HG02884 (cell line): ENCODE results near the gene ITM2B.

Experiments
- ATAC-seq: cut with Tn5 transposase; IDR thresholded peaks from one replicate; pipeline ENCODE4 v1.9.1; 2021; ENCODE audit warnings: mild to moderate bottlenecking, moderate library complexity; ENCODE audit not compliant: unreplicated experiment

ITM2B gene

DNA sequence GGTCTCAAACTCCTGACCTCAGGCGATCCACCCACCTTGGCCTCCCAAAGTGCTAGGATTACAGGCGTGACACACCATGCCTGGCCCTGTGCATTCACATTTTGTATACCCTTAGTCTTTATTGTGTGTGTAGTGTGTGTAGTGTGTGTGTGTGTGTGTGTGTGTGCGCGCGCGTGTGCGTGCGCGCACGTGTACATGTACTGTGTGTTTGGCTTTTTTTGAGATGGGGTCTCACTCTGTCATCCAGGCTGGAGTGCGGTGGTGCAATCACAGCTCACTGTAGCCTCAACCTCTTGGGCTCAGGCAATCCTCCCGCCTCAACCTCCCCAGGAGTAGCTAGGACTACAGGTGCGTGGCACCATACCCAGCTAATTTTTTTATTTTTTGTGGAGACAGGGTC lies 22.1 kb downstream of the ITM2B start:
- ATAC-seq = no peak

DNA sequence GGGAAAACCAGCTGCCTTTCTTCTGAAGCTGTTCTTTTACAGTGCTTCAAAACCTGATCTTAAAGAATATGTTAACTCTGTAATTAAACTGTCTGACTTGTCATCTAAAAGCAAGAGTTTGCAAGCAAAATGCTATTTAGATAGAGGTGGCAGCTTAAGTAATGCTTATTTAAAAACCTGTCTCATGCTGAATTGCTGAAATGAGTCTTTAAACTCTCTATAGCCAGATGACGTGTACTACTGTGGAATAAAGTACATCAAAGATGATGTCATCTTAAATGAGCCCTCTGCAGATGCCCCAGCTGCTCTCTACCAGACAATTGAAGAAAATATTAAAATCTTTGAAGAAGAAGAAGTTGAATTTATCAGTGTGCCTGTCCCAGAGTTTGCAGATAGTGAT lies 22.9 kb downstream of the ITM2B start:
- no peak for ATAC-seq

DNA sequence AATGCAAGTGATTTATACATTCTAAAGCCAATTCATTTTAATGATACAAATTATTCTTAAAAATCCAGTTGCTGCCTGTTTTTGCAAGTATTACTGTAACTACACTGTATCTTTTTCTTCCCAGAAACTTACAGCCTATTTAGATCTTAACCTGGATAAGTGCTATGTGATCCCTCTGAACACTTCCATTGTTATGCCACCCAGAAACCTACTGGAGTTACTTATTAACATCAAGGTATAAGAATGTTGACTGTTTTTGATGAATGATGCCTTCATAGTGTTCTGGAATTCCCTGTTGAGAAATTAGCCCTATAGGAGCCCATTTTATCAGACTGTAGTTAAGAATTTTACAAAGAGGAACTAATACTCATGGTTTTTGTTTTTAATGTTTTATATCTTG lies 25.0 kb downstream of the ITM2B start:
- ATAC-seq = no peak

DNA sequence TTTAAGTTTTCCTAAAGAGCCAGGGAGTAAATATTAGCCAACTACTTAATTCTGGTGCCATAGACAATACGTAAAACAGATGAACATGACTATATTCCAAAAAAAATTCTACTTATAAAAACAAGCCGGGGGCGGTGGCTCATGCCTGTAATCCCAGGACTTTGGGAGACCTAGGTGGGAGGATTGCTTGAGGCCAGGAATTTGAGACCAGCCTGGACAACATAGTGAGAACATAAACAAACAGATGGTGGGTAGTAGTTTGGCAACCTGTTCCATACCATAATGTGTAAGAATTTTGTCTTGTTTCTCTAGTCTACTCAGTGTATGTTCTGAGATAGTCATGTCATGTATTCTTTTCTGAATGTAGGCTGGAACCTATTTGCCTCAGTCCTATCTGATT lies 25.4 kb downstream of the ITM2B start:
- no peak for ATAC-seq

DNA sequence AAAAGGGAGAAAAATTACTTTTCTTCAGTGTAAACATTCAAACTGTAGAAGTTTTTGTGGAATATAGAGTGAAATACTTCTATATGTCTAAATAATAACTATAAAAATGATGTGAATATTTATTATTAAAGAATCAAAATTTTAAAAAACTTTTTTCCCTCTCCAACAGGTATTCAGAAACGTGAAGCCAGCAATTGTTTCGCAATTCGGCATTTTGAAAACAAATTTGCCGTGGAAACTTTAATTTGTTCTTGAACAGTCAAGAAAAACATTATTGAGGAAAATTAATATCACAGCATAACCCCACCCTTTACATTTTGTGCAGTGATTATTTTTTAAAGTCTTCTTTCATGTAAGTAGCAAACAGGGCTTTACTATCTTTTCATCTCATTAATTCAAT lies 28.0 kb downstream of the ITM2B start:
- ATAC-seq = no peak

DNA sequence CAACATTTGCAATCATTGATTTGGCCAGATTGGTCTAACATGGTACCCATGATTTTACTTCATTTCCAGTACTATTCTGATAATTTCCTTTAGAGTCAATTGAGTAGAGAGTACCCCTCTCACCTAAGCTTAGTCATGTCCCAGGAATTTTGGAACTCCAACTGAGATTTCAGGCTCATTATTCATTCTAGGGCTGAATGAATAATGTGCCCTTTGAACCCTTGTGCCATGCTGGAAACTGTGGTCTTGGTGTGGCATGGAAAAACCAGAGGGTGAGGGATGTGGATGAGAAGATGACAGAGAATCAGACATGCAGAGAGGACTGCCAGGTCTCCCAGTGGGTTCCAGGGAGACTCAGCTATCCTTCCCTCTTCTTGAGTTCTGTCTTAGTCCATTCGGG lies 30.2 kb downstream of the ITM2B start:
- no peak for ATAC-seq

DNA sequence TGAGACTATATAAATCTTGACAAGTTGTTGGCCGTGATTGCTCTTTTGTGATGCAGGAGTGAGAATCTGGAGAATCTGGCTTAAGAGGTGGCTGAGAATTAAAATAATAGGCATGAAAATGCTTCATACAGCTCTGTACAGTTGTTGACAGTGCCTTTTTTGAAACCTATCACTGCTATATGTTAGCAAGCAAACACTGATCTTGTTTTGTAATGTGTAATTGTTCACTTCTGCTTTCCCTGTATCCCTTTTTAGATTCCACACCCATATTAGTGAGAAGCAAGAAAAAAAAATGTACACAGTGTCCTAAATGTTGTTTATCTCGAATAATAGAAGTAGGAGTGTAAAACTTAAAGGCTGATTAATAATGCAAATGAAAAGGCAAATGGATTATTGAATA lies 31.1 kb downstream of the ITM2B start:
- no peak for ATAC-seq

DNA sequence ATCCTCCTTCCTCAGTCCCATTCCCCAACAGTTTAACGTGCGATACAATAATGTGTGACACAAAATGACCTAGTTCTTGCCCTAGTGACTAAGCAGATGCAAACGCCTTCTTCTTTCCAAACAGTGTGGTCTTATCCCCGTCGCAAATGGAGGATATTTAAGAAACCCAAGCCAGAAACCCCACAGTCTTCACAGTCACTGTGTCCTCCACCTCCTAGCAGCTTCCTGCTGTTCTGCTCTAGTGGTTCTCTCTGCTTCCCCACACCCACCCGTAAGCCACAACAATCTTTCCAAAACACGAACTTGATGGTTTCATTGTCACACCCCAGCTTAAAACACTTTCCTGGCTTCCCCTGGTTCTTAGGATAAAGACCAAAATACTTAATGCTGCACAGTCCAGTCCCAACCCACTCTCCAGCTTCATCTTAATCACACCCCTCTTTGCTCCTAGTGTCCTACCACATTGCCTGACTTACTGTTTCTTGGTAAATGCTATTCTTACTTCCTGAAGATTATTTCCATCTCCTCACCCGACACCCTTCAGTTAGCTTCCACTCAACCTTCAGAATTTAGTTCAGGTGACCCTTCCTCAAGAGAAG lies 32.3 kb downstream of the ITM2B start:
- ATAC-seq = peak; percentile 65

DNA sequence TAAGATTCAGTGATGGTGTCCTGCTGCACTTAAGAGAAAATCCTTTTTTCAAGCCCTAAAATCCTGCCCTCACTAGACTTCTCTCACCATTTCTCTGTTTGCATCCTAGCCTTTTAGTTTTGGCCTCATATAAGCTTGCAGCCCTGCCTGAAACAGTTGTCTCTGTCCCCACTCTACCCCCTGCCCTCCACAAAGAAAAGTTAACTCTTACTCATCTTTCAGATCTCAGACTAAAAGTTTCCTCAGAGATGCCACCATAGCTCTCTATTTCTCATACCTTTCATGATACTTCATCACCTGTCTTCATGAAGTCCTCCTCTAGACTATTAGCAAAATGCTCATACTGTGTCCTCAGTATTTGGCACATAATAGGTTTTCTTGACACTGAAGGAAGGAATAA lies 33.1 kb downstream of the ITM2B start:
- ATAC-seq = no peak

DNA sequence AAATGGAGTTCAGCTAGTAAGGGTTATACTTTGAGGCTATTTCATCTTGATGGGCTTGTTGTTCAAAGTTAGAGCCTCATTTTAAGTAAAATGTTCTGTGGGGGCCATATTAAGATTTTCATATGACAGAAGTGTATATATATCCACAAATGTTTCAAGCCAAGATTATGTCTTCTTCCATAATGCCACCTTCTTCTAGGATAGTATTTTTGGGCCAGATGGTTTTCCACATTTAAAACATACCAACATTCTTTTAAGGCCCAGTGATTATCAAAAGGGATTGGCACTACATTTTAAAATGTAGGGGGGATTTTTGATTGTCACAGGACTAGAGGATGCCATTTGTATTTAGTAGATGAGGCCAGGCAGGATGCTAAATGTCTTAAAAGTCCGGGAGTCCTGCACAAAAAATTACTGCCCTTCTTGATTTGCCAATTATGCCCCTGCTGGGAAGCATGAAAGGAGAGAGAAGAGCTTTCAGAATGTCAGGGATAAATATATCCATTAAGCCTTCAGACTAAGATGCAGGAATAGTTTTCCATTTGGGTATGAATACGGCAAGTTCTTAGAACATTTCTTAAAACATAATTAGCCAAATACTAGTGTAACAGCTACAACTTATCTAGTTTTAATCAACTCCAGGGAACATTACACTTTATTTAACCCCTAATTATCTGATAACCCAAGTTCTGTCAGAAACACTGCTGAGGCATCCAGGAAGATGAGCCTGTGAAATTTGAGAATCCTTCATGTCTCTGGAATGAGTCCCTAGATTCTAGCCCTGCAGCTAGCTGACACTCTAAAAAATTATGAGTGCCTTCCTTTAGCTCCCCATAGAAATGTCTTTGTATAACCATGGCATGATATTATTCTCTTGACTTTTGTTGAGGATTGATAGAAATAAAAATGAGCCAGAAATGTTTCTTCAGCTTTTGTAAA lies 34.0 kb downstream of the ITM2B start:
- no peak for ATAC-seq

DNA sequence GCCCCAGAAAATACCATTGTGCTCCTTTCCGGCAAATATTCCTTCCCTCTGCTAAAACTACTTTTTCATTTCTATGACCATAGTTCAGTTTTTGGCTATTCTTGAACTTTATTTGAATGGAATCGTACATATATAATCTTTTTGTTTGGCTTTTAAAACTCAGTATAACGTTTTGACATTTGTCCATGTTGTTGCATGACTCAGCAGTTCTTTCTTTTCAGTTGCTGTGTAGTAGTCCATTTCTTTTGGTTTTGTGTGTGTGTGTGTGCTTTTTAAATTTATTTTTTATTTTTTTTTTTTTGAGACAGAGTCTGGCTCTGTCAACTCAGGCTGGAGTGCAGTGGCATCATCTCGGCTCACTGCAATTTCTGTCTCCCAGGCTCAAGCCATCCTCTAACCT lies 35.0 kb downstream of the ITM2B start:
- ATAC-seq = no peak

DNA sequence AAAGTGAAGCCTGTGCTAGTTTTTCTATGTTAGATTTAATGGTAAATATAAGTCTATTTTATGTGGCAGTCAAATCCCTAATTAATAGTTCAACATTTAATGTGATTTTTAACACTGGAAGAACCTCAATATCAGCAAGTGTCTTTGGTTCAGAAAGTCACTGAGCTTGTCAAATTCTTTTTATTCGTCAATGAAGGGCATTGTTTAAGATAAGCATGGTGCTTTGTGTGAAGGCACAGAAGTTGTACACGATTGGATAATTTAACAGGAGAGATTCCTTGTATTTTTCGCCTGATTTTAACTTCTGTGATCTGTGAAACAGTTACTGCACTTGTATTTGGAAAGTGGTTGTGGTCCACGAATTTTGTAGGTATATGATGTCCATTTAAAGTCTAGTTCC lies 40.3 kb downstream of the ITM2B start:
- ATAC-seq = no peak

DNA sequence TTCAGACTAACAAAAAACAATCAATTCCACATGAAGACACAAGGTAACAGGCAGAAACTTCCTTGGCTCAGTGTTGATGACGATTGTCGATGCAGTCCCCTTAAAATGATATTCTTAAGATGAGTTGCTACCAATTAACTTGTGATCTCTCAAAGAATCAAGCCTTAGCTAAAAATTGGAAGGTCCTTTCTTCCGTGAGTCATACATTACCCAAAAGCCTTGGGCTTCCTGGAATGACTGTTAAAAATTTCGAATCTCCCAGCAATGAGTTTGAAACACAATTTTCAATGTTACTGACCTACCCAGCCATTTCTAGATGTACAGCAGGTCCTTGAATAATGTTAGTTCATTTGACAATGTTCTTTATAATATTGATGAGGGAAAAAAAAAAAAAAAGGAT lies 42.5 kb downstream of the ITM2B start:
- ATAC-seq = no peak

DNA sequence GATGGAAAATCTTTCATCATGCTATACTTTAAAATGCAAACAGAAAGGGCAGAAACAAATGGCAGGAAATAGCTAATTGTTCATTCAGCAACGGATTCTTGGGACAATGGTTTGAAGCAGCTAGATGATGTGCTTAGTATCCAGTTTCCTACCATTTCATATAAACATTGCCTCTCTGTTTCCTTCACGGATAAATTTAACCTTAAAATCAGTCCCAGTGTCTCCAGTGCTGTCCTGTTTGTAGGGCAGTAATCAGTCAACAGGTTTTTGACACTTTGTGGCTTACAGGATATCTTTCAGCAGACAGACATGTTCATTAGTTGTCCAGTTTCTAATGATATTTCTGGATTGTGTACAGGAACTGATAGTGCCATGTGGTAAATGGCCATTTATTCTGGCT lies 45.8 kb downstream of the ITM2B start:
- ATAC-seq = no peak

DNA sequence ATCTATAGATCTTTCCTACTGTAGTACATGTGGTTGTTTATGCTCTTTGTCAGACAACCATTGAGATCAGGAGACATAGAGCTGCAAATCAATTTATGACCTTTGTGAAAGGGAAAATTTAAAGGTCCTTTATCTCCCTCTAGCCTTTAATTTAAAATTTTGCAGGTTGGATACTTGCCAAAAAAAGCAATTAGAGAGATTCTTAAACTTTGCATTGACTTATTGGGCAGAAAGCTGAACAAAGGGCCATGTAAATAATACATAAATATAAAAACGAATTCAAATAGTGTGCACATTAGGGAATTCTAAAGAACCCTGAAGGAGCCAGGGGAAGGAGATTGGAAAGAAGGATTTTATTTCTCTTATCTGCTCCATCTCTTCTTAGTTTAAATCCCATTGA lies 48.5 kb downstream of the ITM2B start:
- no peak for ATAC-seq

DNA sequence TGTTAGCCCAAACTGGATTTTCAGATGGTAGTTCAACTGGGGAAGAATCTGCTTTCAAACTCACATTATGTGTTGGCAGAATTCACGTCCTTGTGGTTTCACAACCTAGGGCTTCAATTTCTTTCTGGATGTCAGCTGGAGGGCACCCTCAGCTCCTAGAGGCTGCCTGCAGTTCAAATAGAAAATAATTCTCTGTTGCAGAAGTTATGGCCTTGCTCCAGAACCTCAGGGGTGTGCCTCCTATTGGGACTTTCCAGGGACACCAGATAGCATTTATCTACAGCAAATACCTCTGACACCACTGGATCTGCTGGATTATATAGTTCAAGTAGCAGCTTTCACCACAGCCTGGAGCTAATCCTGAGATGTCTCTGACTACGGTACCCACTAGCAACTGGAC lies 58.7 kb downstream of the ITM2B start:
- no peak for ATAC-seq

DNA sequence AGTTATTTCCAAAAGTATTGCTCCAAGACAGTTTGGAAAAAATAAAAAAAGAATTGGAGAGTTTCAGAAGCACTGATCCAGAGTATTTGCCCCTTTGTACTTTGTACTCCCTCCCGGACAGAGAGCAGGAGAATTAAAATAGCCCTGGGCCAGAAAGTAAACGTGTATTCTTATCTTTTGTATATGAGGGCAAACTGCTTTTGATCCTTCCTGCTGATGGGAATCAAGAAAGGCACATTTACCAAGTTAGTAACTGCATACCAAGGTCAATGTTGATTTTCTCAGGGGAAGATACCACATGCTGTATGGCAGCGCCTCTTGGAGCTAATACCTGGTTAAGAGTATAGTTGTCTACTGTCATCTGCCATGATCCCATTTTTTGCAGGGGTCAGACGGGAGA lies 59.6 kb downstream of the ITM2B start:
- ATAC-seq = no peak

DNA sequence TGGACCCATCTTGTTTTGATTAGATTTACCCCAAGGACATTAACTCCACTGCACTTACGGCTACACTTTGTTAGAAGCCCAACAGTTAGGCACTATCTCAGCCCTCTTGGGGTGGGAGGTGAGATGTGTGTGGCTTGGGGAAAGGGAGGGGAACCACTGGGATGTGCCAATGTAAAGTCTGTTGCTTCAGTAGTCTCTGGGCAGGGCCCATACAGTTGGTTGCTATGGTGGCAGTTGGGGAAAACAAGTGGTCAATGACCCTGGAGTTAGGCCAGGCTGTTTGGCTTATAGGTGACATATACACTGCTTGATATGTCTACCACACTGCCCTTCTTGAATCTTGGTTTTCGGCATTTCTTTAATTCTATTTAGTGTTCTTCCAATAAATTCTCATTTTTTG lies 61.6 kb downstream of the ITM2B start:
- no peak for ATAC-seq

DNA sequence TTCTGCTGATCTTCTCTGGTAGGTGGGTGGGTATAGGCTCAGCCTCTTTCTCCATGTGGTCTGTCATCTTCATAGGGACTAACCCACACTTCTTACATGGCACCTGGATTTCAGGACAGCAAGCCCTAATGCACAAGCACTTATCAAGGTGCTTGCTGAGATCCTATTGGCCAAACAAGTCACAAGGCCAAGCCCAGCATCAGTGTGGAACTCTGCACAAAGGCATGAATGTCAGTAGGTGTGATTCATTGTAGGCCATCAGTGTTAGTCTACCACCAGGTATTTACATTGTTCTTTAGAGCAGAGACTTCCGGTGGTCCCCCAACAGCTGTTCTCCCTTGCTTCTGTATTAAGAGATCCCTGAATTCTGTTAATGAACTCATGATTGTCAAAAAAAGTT lies 62.3 kb downstream of the ITM2B start:
- ATAC-seq = no peak

DNA sequence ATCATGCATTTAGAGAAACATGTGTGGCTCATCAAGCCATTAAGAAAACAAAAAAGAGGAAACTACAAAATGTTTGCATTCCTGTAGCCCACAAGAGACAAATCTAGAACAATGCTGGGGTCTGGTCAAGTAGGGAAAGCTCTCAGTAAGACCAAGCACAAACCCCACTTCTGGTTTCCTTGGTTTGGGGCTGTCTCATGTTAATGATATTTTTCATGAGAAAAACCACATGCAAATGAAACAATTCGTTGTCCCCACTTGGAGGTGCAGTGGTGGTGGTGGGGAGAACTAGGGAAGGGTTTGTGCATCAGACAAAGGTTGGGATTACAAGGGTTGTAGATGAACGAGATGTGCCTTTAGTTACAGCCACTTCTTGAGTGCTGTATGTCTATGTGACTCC lies 63.5 kb downstream of the ITM2B start:
- no peak for ATAC-seq

DNA sequence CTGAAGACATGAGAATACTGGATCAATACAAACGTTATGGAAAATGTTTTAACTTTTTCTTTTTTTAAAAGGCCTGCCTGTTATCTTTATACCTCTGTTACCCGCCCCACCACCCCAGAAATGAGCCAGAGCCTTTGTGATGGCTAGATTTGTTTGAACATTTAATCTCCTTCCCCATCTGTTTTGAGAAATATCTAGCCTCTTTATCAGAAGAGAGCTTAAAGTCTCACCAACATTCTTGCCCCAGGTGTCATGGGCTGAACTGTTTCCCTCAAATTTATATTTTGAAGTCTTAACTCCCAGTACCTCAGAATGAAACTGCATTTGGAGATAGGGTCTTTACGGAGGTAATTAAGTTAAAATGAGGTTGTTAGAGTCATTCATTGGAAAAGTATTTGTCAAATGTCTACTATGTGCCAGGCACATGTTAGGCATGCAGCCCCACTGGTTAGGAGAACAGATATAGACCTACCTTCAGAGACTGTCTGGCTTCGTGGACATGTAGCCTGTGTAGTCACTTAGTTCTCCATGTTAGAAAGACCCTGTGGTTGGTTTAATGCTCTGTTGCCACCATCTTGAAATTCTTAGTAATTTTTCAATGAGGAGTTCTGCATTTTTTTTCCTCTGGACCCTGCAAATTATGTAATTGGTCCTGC lies 64.3 kb downstream of the ITM2B start:
- no peak for ATAC-seq

DNA sequence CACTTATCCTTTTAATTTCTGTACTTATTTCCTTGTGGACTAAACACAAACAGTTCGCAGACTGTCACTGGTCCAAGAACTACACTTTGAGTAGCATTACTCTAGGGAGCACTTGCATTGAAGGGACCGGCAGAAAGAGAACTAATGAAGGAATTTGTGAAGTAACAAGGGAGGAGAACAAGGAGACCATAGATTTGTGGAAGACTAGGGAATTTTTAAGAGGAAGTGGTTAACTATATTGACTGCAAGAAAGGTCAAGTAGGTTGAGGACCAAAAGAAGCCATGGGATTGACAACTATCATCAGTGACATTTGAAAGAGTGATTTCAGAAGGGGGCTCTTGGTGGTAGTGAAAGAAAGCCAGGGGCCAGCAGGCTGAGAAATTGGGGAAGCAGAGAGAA lies 66.6 kb downstream of the ITM2B start:
- no peak for ATAC-seq
